SK-N-SH (cell line): ENCODE results near the gene TAF1A. TPM values are rescaled to one million over a fixed set of nuclear protein-coding genes. Genes with fewer than 3 reads are reported as not detected.
A peak's percentile ranks its signal among the peaks of the same experiment; 100 is the strongest.

Experiments
- CTCF ChIA-PET: fragments of 300-600, 350-600 bp; formaldehyde crosslinking; extraction: SDS; loops from one replicate; lab custom pipeline; 2021; lab: Yijun Ruan, JAX
- POLR2A ChIA-PET: fragments of 350-600 bp; sonication (Branson Sonifier 250); formaldehyde crosslinking; extraction: SDS; loops from one replicate; lab custom pipeline; 2020; ENCODE audit warnings: antibody characterized with exemption, inconsistent platforms; lab: Yijun Ruan, JAX
- DNase-seq: peaks from one replicate; pipeline ENCODE4 v3.0.0; 2012
- H2AFZ ChIP-seq: fragments of 200-600 bp; sonication (generic); 2 replicates; pipeline ENCODE4 v1.8.1; 2016; ENCODE audit warnings: antibody characterized with exemption, mild to moderate bottlenecking, low read depth
- H3F3A ChIP-seq: fragments of 200-600 bp; sonication (generic); replicated peaks from 2 replicates; pipeline ENCODE3; 2016; ENCODE audit warnings: antibody characterized with exemption, mild to moderate bottlenecking; ENCODE audit not compliant: insufficient read depth
- H3K27ac ChIP-seq, 2 experiments: fragments of 200-500 bp in 1 of 2; fragments of 200-600 bp in 1 of 2; sonication (Bioruptor generic) in 1 of 2; sonication (generic), shearing (Covaris generic) in 1 of 2; 2 replicates each; pipeline versions ENCODE4 v1.5.1 to v1.6.1; 2014 to 2016; ENCODE audit warnings: low read depth in 2 of 2, inconsistent platforms in 1 of 2, low read length in 1 of 2, mild to moderate bottlenecking in 1 of 2, mixed read lengths in 1 of 2
- H3K27me3 ChIP-seq: fragments of 200-600 bp; sonication (generic), shearing (Covaris generic); 2 replicates; pipeline ENCODE4 v1.6.1; 2016; ENCODE audit warnings: mixed run types; ENCODE audit not compliant: insufficient read depth
- H3K36me3 ChIP-seq, 2 experiments: fragments of 200-500 bp in 1 of 2; fragments of 200-600 bp in 1 of 2; sonication (Bioruptor generic) in 1 of 2; sonication (generic) in 1 of 2; replicated peaks in 1 of 2; 2 replicates each; pipeline versions ENCODE3 to v1.5.1; 2014 to 2016; ENCODE audit warnings: low read length in 1 of 2, mild to moderate bottlenecking in 1 of 2; ENCODE audit not compliant: insufficient read depth in 2 of 2, control insufficient read depth in 1 of 2
- H3K4me1 ChIP-seq, 2 experiments: fragments of 200-500 bp in 1 of 2; fragments of 200-600 bp in 1 of 2; sonication (Bioruptor generic) in 1 of 2; sonication (generic), shearing (Covaris generic) in 1 of 2; 2 replicates each; pipeline versions ENCODE4 v1.5.1 to v1.6.1; 2014 to 2016; ENCODE audit warnings: low read depth in 1 of 2, low read length in 1 of 2, mixed run types in 1 of 2; ENCODE audit not compliant: insufficient read depth in 2 of 2, control insufficient read depth in 1 of 2
- H3K4me2 ChIP-seq: fragments of 200-600 bp; sonication (generic), shearing (Covaris generic); 2 replicates; pipeline ENCODE4 v1.6.1; 2017; ENCODE audit warnings: mixed run types
- H3K4me3 ChIP-seq, 2 experiments: fragments of 200-500 bp in 1 of 2; fragments of 200-600 bp in 1 of 2; sonication (Bioruptor generic) in 1 of 2; sonication (generic), shearing (Covaris generic) in 1 of 2; 2 replicates each; pipeline versions ENCODE4 v1.5.1 to v1.8.1; 2014 to 2016; ENCODE audit warnings: low read depth in 2 of 2, inconsistent platforms in 1 of 2, low read length in 1 of 2, mild to moderate bottlenecking in 1 of 2, mixed read lengths in 1 of 2, moderate library complexity in 1 of 2
- H3K79me2 ChIP-seq: fragments of 200-600 bp; sonication (generic); 2 replicates; pipeline ENCODE4 v1.8.1; 2017; ENCODE audit warnings: mild to moderate bottlenecking; ENCODE audit not compliant: insufficient read depth
- H3K9ac ChIP-seq: fragments of 200-600 bp; sonication (generic); 2 replicates; pipeline ENCODE4 v1.6.1; 2017; ENCODE audit warnings: mixed run types
- H3K9me2 ChIP-seq: fragments of 200-600 bp; sonication (generic); 2 replicates; pipeline ENCODE4 v1.6.1; 2017; ENCODE audit warnings: mixed run types
- H3K9me3 ChIP-seq: fragments of 200-600 bp; sonication (generic); 2 replicates; pipeline ENCODE4 v1.6.1; 2017; ENCODE audit warnings: mixed run types, mild to moderate bottlenecking, moderate library complexity
- H4K20me1 ChIP-seq: fragments of 200-600 bp; sonication (generic); 2 replicates; pipeline ENCODE4 v1.6.1; 2017; ENCODE audit warnings: mild to moderate bottlenecking, mixed run types; ENCODE audit not compliant: insufficient read depth
- CTCF ChIP-seq: fragments of 200-600 bp; sonication (generic); IDR thresholded peaks from 2 replicates; pipeline ENCODE4 v1.6.1; 2017; ENCODE audit warnings: antibody characterized with exemption, mild to moderate bottlenecking, moderate library complexity
- EP300 ChIP-seq, 2 experiments: IDR thresholded peaks; 2 replicates each; pipeline versions ENCODE4 v1.4.0 to v1.6.1; 2012; ENCODE audit warnings: borderline replicate concordance in 1 of 2, low read depth in 1 of 2, low read length in 1 of 2
- REST ChIP-seq: IDR thresholded peaks from 2 replicates; pipeline ENCODE4 v1.6.1; 2012; ENCODE audit warnings: mild to moderate bottlenecking, low read depth, low read length, moderate library complexity
- YY1 ChIP-seq: IDR thresholded peaks from 2 replicates; pipeline ENCODE4 v1.4.0; 2012; ENCODE audit warnings: low read depth, mild to moderate bottlenecking
- WGBS: methylation state at CpG from one replicate; pipeline ENCODE4 v1.1.6; 2017; ENCODE audit warnings: low lambda C conversion rate; 5-methylcytosine and 5-hydroxymethylcytosine counted together
- polyA plus RNA-seq, 3 experiments: library from polyadenylated mRNA; depleted of rRNA; stranded (reverse); fragments of >200 nt; gene quantifications; 2 replicates each; pipeline ENCODE4 v1.2.3, GENCODE V29; 2012

The TAF1A gene
- polyA plus RNA-seq, 1 of the 3 experiments (the other 2 are of a cell fraction) = 4.6 TPM

DNA sequence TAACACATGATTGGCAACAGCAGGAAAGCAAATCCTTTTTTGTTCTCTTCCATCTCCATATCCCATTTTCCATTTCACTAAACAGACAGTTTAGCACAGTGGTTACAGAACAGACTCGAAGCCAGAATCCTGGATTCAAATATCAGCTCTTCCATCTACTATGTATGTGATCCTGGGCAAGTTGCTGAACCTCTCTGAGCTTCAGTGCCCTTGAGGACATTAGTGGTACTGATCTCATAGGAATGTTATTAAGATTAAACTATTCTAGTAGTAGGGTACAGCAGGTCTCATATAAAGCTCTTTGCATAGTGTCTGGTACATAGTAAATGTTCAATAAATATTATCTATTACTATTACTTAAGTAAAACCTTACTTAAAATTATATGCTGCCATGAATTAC is 28.1 kb downstream of the TAF1A start:
- H3K9me3 ChIP-seq = no peaks in the 10 kb centered on the region
- 0 out of 2 replicates have a peak, but pooled peaks have one; percentile 6 for TF ChIP-seq CTCF
- TF ChIP-seq YY1 = no peak
- ChIA-PET CTCF (interaction anchor here (0.6 kb wide), 2 partner anchors 21 to 27 kb away, joined by 3 read pairs; no protein-coding TSS in a partner anchor), POLR2A (no interaction called here)
- no peaks in the 10 kb centered on the region for H3K27me3 ChIP-seq
- DNase-seq = no peak
- H3K4me1 ChIP-seq = no peaks in the 10 kb centered on the region
- peaks cover 10% of the 10 kb centered on the region for H3F3A ChIP-seq
- peaks cover 53 to 69% of the 10 kb centered on the region in 2 experiments for H3K36me3 ChIP-seq
- H3K79me2 ChIP-seq = no peaks in the 10 kb centered on the region; the same call in 1 of the 2 replicates
- H4K20me1 ChIP-seq = no peaks in the 10 kb centered on the region
- H3K27ac ChIP-seq = no peak overlapping the region
- H3K4me2 ChIP-seq = no peak overlapping the region
- no peak overlapping the region for H3K4me3 ChIP-seq
- 94% methylated on average over 1 of the region's 1 CpG for WGBS
- H2AFZ ChIP-seq = no peak overlapping the region
- no peak overlapping the region for H3K9ac ChIP-seq
- H3K9me2 ChIP-seq = no peaks in the 10 kb centered on the region

- no peaks in the 10 kb centered on the region for H3K4me1 ChIP-seq
- H3K36me3 ChIP-seq = peaks cover 47 to 59% of the 10 kb centered on the region in 2 experiments
- H4K20me1 ChIP-seq = no peaks in the 10 kb centered on the region
- H3K79me2 ChIP-seq = no peaks in the 10 kb centered on the region
- no peak overlapping the region for H3K4me3 ChIP-seq
- H2AFZ ChIP-seq = no peak overlapping the region
- H3K9ac ChIP-seq = no peak overlapping the region
- no peak for DNase-seq
- H3K9me3 ChIP-seq = no peaks in the 10 kb centered on the region
- WGBS = 97% methylated on average over 7 of the region's 7 CpGs
- H3K4me2 ChIP-seq = no peak overlapping the region
- H3K9me2 ChIP-seq = no peaks in the 10 kb centered on the region
- no peak overlapping the region for H3K27ac ChIP-seq
- POLR2A ChIA-PET = no interaction called here
- TF ChIP-seq REST = no peak
- TF ChIP-seq EP300 (IDR thresholded peaks at IDR 0.05; ENCODE audit: borderline replicate concordance in 1 of 2, low read depth in 1 of 2, low read length in 1 of 2) = no peak
- H3K27me3 ChIP-seq = no peaks in the 10 kb centered on the region
- CTCF ChIA-PET = interaction anchor here (0.6 to 2.5 kb wide), 2 partner anchors 11 to 13 kb away, joined by 3 to 6 read pairs; no protein-coding TSS in a partner anchor
- peaks cover 11% of the 10 kb centered on the region for H3F3A ChIP-seq
These were observed 32.2 kb downstream of the TAF1A start for GRCh38 chr1:222557574-222557973.
